ENCODE results near the gene IQCK.

The IQCK gene

GRCh38 chr16:19824216-19824615 is 106.1 kb downstream of the IQCK start:
- Histone ChIP-seq H3K27me3 (ENCODE audit: control insufficient read depth, low read length) (no peaks in the 10 kb centered on the region), H3K9me2 (replicated peaks; ENCODE audit: control insufficient read depth, low read length) (no peaks in the 10 kb centered on the region), H4K20me1 (ENCODE audit: control insufficient read depth, insufficient read depth, low read depth, low read length) (no peaks in the 10 kb centered on the region), H3K4me2 (ENCODE audit: low read length) (no peak overlapping the region), H3K4me1 (ENCODE audit: control insufficient read depth, low read length) (no peaks in the 10 kb centered on the region), H3K79me2 (ENCODE audit: control insufficient read depth, low read length) (no peaks in the 10 kb centered on the region), H3K27ac (ENCODE audit: low read depth, low read length) (no peak overlapping the region), H3K9me3 (ENCODE audit: control insufficient read depth, insufficient read depth, low read length) (no peaks in the 10 kb centered on the region), H3K36me3 (ENCODE audit: control insufficient read depth, low read length) (no peaks in the 10 kb centered on the region), H3K4me3 (ENCODE audit: low read length) (no peak overlapping the region), H3F3A (ENCODE audit: control insufficient read depth, insufficient read depth) (no peaks in the 10 kb centered on the region)
- TF ChIP-seq EZH2phosphoT487 (IDR thresholded peaks at IDR 0.05; ENCODE audit: borderline replicate concordance, low read length) (no peak), CTCF (IDR thresholded peaks at IDR 0.05; ENCODE audit: low read depth, low read length, poor library complexity, severe bottlenecking) (no peak)

DNA sequence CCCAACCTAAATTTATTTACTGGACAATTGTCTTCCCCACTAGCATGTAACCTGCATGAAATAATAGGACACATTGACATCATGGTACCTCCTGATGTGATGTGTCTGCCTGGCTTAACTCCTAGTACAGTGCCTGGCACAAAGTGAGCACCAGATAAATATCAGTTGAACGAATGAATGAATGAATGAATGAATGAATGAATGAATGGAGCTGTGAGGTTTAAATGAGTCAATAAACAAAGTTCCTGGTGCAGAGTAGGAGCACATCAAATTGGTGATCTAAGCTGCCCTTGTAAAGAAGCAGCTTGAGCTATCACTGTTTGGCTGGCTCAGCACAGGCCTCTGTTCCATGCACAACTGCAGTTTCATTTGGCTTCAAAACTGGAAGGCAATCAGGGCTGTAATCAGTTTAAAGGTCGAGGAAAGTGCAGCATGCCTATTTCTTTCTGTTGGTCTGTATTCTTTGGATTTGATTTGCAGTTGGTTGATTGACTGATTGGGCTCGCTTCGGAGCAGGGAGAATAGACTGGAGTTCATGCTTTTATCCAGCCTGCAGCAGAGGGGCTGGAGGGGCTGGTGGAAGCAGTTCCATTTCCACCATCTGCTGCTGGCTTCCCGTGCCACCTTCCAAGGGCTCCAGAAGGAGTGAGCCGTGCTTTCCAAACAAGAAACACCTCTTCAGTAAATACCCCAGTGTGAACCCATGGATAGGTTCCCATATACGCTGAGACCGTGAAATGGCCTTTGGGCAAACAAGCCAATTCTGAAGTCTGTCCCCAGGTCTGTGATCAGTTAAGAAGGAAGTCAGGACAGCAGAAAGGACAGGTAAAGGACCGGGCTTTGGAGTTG is 112.0 kb downstream of the IQCK start:
- TF ChIP-seq CTCF (IDR thresholded peaks at IDR 0.05; ENCODE audit: low read depth, low read length, poor library complexity, severe bottlenecking) = no peak
- no peak for TF ChIP-seq EZH2phosphoT487 (IDR thresholded peaks at IDR 0.05; ENCODE audit: borderline replicate concordance, low read length)
- H3K36me3 ChIP-seq (ENCODE audit: control insufficient read depth, low read length) = no peaks in the 10 kb centered on the region
- no peaks in the 10 kb centered on the region for H3F3A ChIP-seq (ENCODE audit: control insufficient read depth, insufficient read depth)
- H4K20me1 ChIP-seq (ENCODE audit: control insufficient read depth, insufficient read depth, low read depth, low read length) = no peaks in the 10 kb centered on the region
- H3K9me2 ChIP-seq (replicated peaks; ENCODE audit: control insufficient read depth, low read length) = no peaks in the 10 kb centered on the region
- no peak overlapping the region for H3K4me3 ChIP-seq (ENCODE audit: low read length)
- no peaks in the 10 kb centered on the region for H3K79me2 ChIP-seq (ENCODE audit: control insufficient read depth, low read length)
- no peaks in the 10 kb centered on the region for H3K4me1 ChIP-seq (ENCODE audit: control insufficient read depth, low read length)
- no peak overlapping the region for H3K4me2 ChIP-seq (ENCODE audit: low read length)
- no peaks in the 10 kb centered on the region for H3K9me3 ChIP-seq (ENCODE audit: control insufficient read depth, insufficient read depth, low read length)
- no peaks in the 10 kb centered on the region for H3K27me3 ChIP-seq (ENCODE audit: control insufficient read depth, low read length)
- H3K27ac ChIP-seq (ENCODE audit: low read depth, low read length) = no peak overlapping the region

DNA sequence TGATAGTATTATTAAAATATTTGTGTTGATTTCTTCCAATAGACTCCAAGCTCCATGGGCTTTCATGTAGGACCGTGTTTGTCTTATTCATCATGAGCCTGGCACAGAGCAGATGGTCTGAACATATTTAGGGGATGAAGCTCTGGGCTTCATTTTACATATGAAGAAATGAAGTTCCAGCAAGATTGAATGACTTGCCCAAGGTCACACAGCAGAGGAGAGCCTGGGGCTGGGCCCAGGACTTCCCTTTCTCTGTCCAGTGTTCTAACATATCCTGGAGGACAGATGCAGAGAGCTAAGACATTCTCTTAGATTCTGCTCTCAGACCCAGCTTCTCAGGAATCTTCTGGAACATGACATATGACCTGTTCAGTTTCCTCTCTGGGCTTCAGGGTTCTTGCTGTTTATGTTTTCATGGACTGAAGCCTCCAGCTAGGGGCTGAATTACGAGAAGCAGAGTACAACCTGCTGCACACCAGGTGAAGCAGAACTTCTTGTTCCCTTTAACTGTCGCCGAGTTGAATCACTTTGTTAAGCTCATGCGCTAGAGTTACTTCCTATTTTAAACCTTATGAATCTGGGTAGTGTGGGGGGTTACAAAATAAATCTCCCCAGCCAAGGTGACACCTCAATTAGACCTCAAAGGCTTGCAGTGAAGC is 113.0 kb downstream of the IQCK start:
- TF ChIP-seq EZH2phosphoT487 (IDR thresholded peaks at IDR 0.05; ENCODE audit: borderline replicate concordance, low read length) (no peak), CTCF (IDR thresholded peaks at IDR 0.05; ENCODE audit: low read depth, low read length, poor library complexity, severe bottlenecking) (no peak)
- Histone ChIP-seq H3K9me3 (ENCODE audit: control insufficient read depth, insufficient read depth, low read length) (no peaks in the 10 kb centered on the region), H3K4me2 (ENCODE audit: low read length) (no peak overlapping the region), H3K9me2 (replicated peaks; ENCODE audit: control insufficient read depth, low read length) (no peaks in the 10 kb centered on the region), H3K27ac (ENCODE audit: low read depth, low read length) (no peak overlapping the region), H3K27me3 (ENCODE audit: control insufficient read depth, low read length) (no peaks in the 10 kb centered on the region), H3K36me3 (ENCODE audit: control insufficient read depth, low read length) (no peaks in the 10 kb centered on the region), H4K20me1 (ENCODE audit: control insufficient read depth, insufficient read depth, low read depth, low read length) (no peaks in the 10 kb centered on the region), H3F3A (ENCODE audit: control insufficient read depth, insufficient read depth) (no peaks in the 10 kb centered on the region), H3K4me3 (ENCODE audit: low read length) (no peak overlapping the region), H3K79me2 (ENCODE audit: control insufficient read depth, low read length) (no peaks in the 10 kb centered on the region), H3K4me1 (ENCODE audit: control insufficient read depth, low read length) (no peaks in the 10 kb centered on the region)

Measured in DOHH2 (cell line).